ENCODE results near the gene NFASC.

The NFASC gene

GRCh38 chr1:204968135-204968534 is 97.5 kb downstream of the NFASC start:
- TF ChIP-seq RAD21 (IDR thresholded peaks at IDR 0.05; ENCODE audit: low read depth) = no peak
- no peak for TF ChIP-seq TCF12 (IDR thresholded peaks at IDR 0.05; ENCODE audit: low read depth)
- TF ChIP-seq EGR1 (IDR thresholded peaks at IDR 0.05) = no peak
- no peak for TF ChIP-seq FOXM1 (IDR thresholded peaks at IDR 0.05; ENCODE audit: borderline replicate concordance, low read depth)

- TF ChIP-seq EP300 (IDR thresholded peaks at IDR 0.05; ENCODE audit: borderline replicate concordance) = no peak
- no peak for TF ChIP-seq TCF12 (IDR thresholded peaks at IDR 0.05; ENCODE audit: low read depth)
- 0 out of 2 replicates have a peak, but pooled peaks have one; percentile 31 for TF ChIP-seq USF1 (IDR thresholded peaks at IDR 0.05)
Measured at GRCh38 chr1:204968951-204969350, 98.3 kb downstream of the NFASC start.

GRCh38 chr1:204970937-204971336 is 100.3 kb downstream of the NFASC start:
- no peak for TF ChIP-seq EP300 (IDR thresholded peaks at IDR 0.05; ENCODE audit: borderline replicate concordance)
- no peak for TF ChIP-seq YY1 (IDR thresholded peaks at IDR 0.05; ENCODE audit: low read depth)
- no peak for TF ChIP-seq USF1 (IDR thresholded peaks at IDR 0.05)
- TF ChIP-seq TCF12 (IDR thresholded peaks at IDR 0.05; ENCODE audit: low read depth) = no peak
- TF ChIP-seq TAF1 (IDR thresholded peaks at IDR 0.05; ENCODE audit: low read depth) = no peak
- TF ChIP-seq CEBPB (IDR thresholded peaks at IDR 0.05) = no peak
- TF ChIP-seq FOXM1 (IDR thresholded peaks at IDR 0.05; ENCODE audit: borderline replicate concordance, low read depth) = no peak
- no peak for TF ChIP-seq EGR1 (IDR thresholded peaks at IDR 0.05)
- no peak for TF ChIP-seq REST (IDR thresholded peaks at IDR 0.05; ENCODE audit: low read depth)
- TF ChIP-seq CREB1 (IDR thresholded peaks at IDR 0.05; ENCODE audit: low read depth) = no peak
- no peak for TF ChIP-seq NFIC (IDR thresholded peaks at IDR 0.05)
- TF ChIP-seq ZBTB7A (IDR thresholded peaks at IDR 0.05; ENCODE audit: low read depth) = no peak
- no peak for TF ChIP-seq RAD21 (IDR thresholded peaks at IDR 0.05; ENCODE audit: low read depth)
- TF ChIP-seq MAX (IDR thresholded peaks at IDR 0.05) = no peak
- TF ChIP-seq TEAD4 (IDR thresholded peaks at IDR 0.05) = no peak

- no peak for TF ChIP-seq YY1 (IDR thresholded peaks at IDR 0.05; ENCODE audit: low read depth)
- no peak for TF ChIP-seq EP300 (IDR thresholded peaks at IDR 0.05; ENCODE audit: borderline replicate concordance)
- TF ChIP-seq ZBTB7A (IDR thresholded peaks at IDR 0.05; ENCODE audit: low read depth) = no peak
- no peak for TF ChIP-seq CEBPB (IDR thresholded peaks at IDR 0.05)
- no peak for TF ChIP-seq MAX (IDR thresholded peaks at IDR 0.05)
- TF ChIP-seq CREB1 (IDR thresholded peaks at IDR 0.05; ENCODE audit: low read depth) = no peak
- TF ChIP-seq EGR1 (IDR thresholded peaks at IDR 0.05) = no peak
Measured at GRCh38 chr1:204971517-204972336, 101.1 kb downstream of the NFASC start.

- TF ChIP-seq CEBPB (IDR thresholded peaks at IDR 0.05) (no peak), MAX (IDR thresholded peaks at IDR 0.05) (no peak), CREB1 (IDR thresholded peaks at IDR 0.05; ENCODE audit: low read depth) (no peak), FOXM1 (IDR thresholded peaks at IDR 0.05; ENCODE audit: borderline replicate concordance, low read depth) (no peak), NFIC (IDR thresholded peaks at IDR 0.05) (no peak), TAF1 (IDR thresholded peaks at IDR 0.05; ENCODE audit: low read depth) (no peak), RAD21 (IDR thresholded peaks at IDR 0.05; ENCODE audit: low read depth) (no peak), TEAD4 (IDR thresholded peaks at IDR 0.05) (no peak), EP300 (IDR thresholded peaks at IDR 0.05; ENCODE audit: borderline replicate concordance) (no peak), USF1 (IDR thresholded peaks at IDR 0.05) (no peak), EGR1 (IDR thresholded peaks at IDR 0.05) (no peak)
Measured at GRCh38 chr1:204972426-204972825, 101.8 kb downstream of the NFASC start.

- TF ChIP-seq MAX (IDR thresholded peaks at IDR 0.05) (no peak), CEBPB (IDR thresholded peaks at IDR 0.05) (no peak), FOXM1 (IDR thresholded peaks at IDR 0.05; ENCODE audit: borderline replicate concordance, low read depth) (no peak), USF1 (IDR thresholded peaks at IDR 0.05) (no peak), TCF12 (IDR thresholded peaks at IDR 0.05; ENCODE audit: low read depth) (no peak), TAF1 (IDR thresholded peaks at IDR 0.05; ENCODE audit: low read depth) (no peak), EP300 (IDR thresholded peaks at IDR 0.05; ENCODE audit: borderline replicate concordance) (no peak), RAD21 (IDR thresholded peaks at IDR 0.05; ENCODE audit: low read depth) (no peak), REST (IDR thresholded peaks at IDR 0.05; ENCODE audit: low read depth) (no peak), NFIC (IDR thresholded peaks at IDR 0.05) (no peak), EGR1 (IDR thresholded peaks at IDR 0.05) (no peak), ZBTB7A (IDR thresholded peaks at IDR 0.05; ENCODE audit: low read depth) (no peak), CREB1 (IDR thresholded peaks at IDR 0.05; ENCODE audit: low read depth) (no peak), TEAD4 (IDR thresholded peaks at IDR 0.05) (no peak), YY1 (IDR thresholded peaks at IDR 0.05; ENCODE audit: low read depth) (no peak)
Measured at GRCh38 chr1:204973449-204973848, 102.8 kb downstream of the NFASC start.

Data from Ishikawa (cell line).